DMS 273 (cell line): ENCODE data around the gene SULT1C4.

ENCODE experiments used
- DNase-seq: peaks from one replicate; lab custom pipeline; 2025; ENCODE audit not compliant: unreplicated experiment; lab: John Stamatoyannopoulos, UW

Gene SULT1C4

GRCh38 chr2:108369153-108369552 is 8.6 kb upstream of the SULT1C4 start:
- DNase-seq = no peak

GRCh38 chr2:108370080-108370479 is 7.7 kb upstream of the SULT1C4 start:
- DNase-seq = no peak

- DNase-seq = no peak
Observed at GRCh38 chr2:108376774-108377173, 980 bp upstream of the SULT1C4 start.

- no peak for DNase-seq
Observed at GRCh38 chr2:108377401-108377800, 353 bp upstream of the SULT1C4 start.

GRCh38 chr2:108378851-108379250 is 1.1 kb downstream of the SULT1C4 start:
- DNase-seq = no peak

GRCh38 chr2:108382196-108382595 is 4.4 kb downstream of the SULT1C4 start:
- no peak for DNase-seq

- no peak for DNase-seq
Observed at GRCh38 chr2:108383146-108383830, 5.5 kb downstream of the SULT1C4 start.

GRCh38 chr2:108384662-108385393 is 7.1 kb downstream of the SULT1C4 start:
- DNase-seq = no peak

GRCh38 chr2:108385411-108386071 is 7.8 kb downstream of the SULT1C4 start:
- DNase-seq = no peak

- DNase-seq = no peak
Observed at GRCh38 chr2:108388045-108388444, 10.3 kb downstream of the SULT1C4 start.

GRCh38 chr2:108390340-108390739 is 12.6 kb downstream of the SULT1C4 start:
- no peak for DNase-seq

- DNase-seq = no peak
Observed at GRCh38 chr2:108392029-108392428, 14.3 kb downstream of the SULT1C4 start.

GRCh38 chr2:108393197-108393596 is 15.4 kb downstream of the SULT1C4 start:
- no peak for DNase-seq

GRCh38 chr2:108395155-108395554 is 17.4 kb downstream of the SULT1C4 start:
- DNase-seq = no peak

- DNase-seq = peak; percentile 43
Observed at GRCh38 chr2:108396845-108397244, 19.1 kb downstream of the SULT1C4 start.

- DNase-seq = peak; percentile 5
Observed at GRCh38 chr2:108399479-108399878, 21.7 kb downstream of the SULT1C4 start.

GRCh38 chr2:108401800-108402199 is 24.0 kb downstream of the SULT1C4 start:
- DNase-seq = no peak

- peak; percentile 38 for DNase-seq
Observed at GRCh38 chr2:108403494-108403893, 25.7 kb downstream of the SULT1C4 start.

- DNase-seq = no peak
Observed at GRCh38 chr2:108404784-108405397, 27.1 kb downstream of the SULT1C4 start.

GRCh38 chr2:108407864-108408729 is 30.3 kb downstream of the SULT1C4 start:
- no peak for DNase-seq

- DNase-seq = no peak
Observed at GRCh38 chr2:108409768-108410167, 32.0 kb downstream of the SULT1C4 start.
